Measurements from ENCODE around the gene PLEKHA7.

- TF ChIP-seq CTCF (conservative IDR thresholded peaks at IDR 0.05; ENCODE audit: low read length) = no peak
- no peak for TF ChIP-seq EZH2phosphoT487 (IDR thresholded peaks at IDR 0.05; ENCODE audit: borderline replicate concordance, low read depth, low read length)
Observed at GRCh38 chr11:16895306-16895705, 118.9 kb downstream of the PLEKHA7 start.
